Keratinocyte (primary cell): Measurements from ENCODE around the gene CD226. TPM values are rescaled to one million over a fixed set of nuclear protein-coding genes. Genes with fewer than 3 reads are reported as not detected.
"Not testable (repeated sequence)": the region's sequence is repeated elsewhere in the genome, so short reads cannot be mapped to it uniquely, and the experiment has no call there.

Experiments used
- DNase-seq: peaks from one replicate; pipeline ENCODE4 v3.0.0-alpha.2; 2011; ENCODE audit warnings: low read depth, missing footprints, low spot score
- FAIRE-seq: peaks from 2 replicates; lab custom pipeline; 2011; peaks lifted over from hg19 to GRCh38; lab: Jason Lieb, UNC
- H2AFZ ChIP-seq: 2 replicates; pipeline ENCODE4 v1.6.0; 2012; ENCODE audit warnings: low read length, control low read depth, inconsistent platforms; ENCODE audit not compliant: control insufficient read depth
- H3K27ac ChIP-seq: 2 replicates; pipeline ENCODE4 v1.5.1; 2011; ENCODE audit warnings: low read length; ENCODE audit not compliant: control insufficient read depth, insufficient read depth
- H3K27me3 ChIP-seq: 3 replicates; pipeline ENCODE4 v1.6.0; 2011; ENCODE audit warnings: low read length; ENCODE audit not compliant: control insufficient read depth, insufficient read depth; ENCODE audit errors: extremely low read depth
- H3K36me3 ChIP-seq, 2 experiments: 2 replicates in 1 of 2; 3 replicates in 1 of 2; pipeline ENCODE4 v1.5.1; 2011; ENCODE audit warnings: low read length in 2 of 2, mild to moderate bottlenecking in 1 of 2; ENCODE audit not compliant: control insufficient read depth in 2 of 2, insufficient read depth in 2 of 2; ENCODE audit errors: extremely low read depth in 1 of 2
- H3K4me1 ChIP-seq: 3 replicates; pipeline ENCODE4 v1.5.1; 2011; ENCODE audit warnings: low read length; ENCODE audit not compliant: control insufficient read depth, insufficient read depth; ENCODE audit errors: extremely low read depth
- H3K4me2 ChIP-seq: 3 replicates; pipeline ENCODE4 v1.6.0; 2011; ENCODE audit warnings: low read depth, low read length; ENCODE audit not compliant: control insufficient read depth, insufficient read depth; ENCODE audit errors: extremely low read depth
- H3K4me3 ChIP-seq, 3 experiments: fragments of 200-600 bp in 1 of 3; sonication (generic) in 1 of 3; 2 replicates in 2 of 3; 3 replicates in 1 of 3; pipeline ENCODE4 v1.5.1; 2011 to 2016; ENCODE audit warnings: low read length in 3 of 3, mild to moderate bottlenecking in 3 of 3, control low read depth in 2 of 3, inconsistent platforms in 1 of 3, low read depth in 1 of 3, mixed read lengths in 1 of 3, mixed run types in 1 of 3, moderate library complexity in 1 of 3; ENCODE audit not compliant: control insufficient read depth in 2 of 3, insufficient read depth in 2 of 3; ENCODE audit errors: extremely low read depth in 1 of 3
- H3K79me2 ChIP-seq: 2 replicates; pipeline ENCODE4 v1.6.0; 2012; ENCODE audit warnings: low read length; ENCODE audit not compliant: control insufficient read depth, insufficient read depth
- H3K9ac ChIP-seq: 3 replicates; pipeline ENCODE4 v1.6.0; 2011; ENCODE audit warnings: low read length; ENCODE audit not compliant: control insufficient read depth, insufficient read depth; ENCODE audit errors: extremely low read depth
- H3K9me1 ChIP-seq: 3 replicates; pipeline ENCODE4 v1.6.0; 2011; ENCODE audit warnings: low read length; ENCODE audit not compliant: control insufficient read depth, insufficient read depth; ENCODE audit errors: extremely low read depth
- H3K9me3 ChIP-seq: 2 replicates; pipeline ENCODE4 v1.5.1; 2012; ENCODE audit warnings: low read depth, low read length; ENCODE audit not compliant: control insufficient read depth
- H4K20me1 ChIP-seq: 3 replicates; pipeline ENCODE4 v1.6.0; 2011; ENCODE audit warnings: low read length; ENCODE audit not compliant: control insufficient read depth, insufficient read depth; ENCODE audit errors: extremely low read depth
- CTCF ChIP-seq, 3 experiments: IDR thresholded peaks in 1 of 3; conservative IDR thresholded peaks in 1 of 3; optimal IDR thresholded peaks in 1 of 3; 2 replicates in 2 of 3; 3 replicates in 1 of 3; pipeline versions ENCODE3 to v1.5.1; 2011; ENCODE audit warnings: low read length in 3 of 3, mild to moderate bottlenecking in 3 of 3, moderate library complexity in 2 of 3, control low read depth in 1 of 3, inconsistent platforms in 1 of 3; ENCODE audit not compliant: insufficient read depth in 2 of 3; ENCODE audit errors: extremely low read depth in 1 of 3
- EZH2 ChIP-seq: IDR thresholded peaks from one replicate; pipeline ENCODE4 v1.6.1; 2012; ENCODE audit warnings: inconsistent platforms, mild to moderate bottlenecking, low read length, moderate library complexity
- dilution Hi-C: fragments of 300-500 bp; cut with MboI; formaldehyde crosslinking; loops from one replicate; pipeline ENCODE4 v1.7.0; 2020; ENCODE audit warnings: low sequenced_read_pairs; ENCODE audit not compliant: extremely low pct_ligation_motif_present
- polyA plus RNA-seq, 5 experiments: library from polyadenylated mRNA; depleted of rRNA in 3 of 5; stranded (reverse) in 3 of 5; stranded (forward) in 1 of 5; unstranded in 1 of 5; fragments of >200 nt; gene quantifications; 1 replicate in 1 of 5; 2 replicates in 3 of 5; 3 replicates in 1 of 5; pipeline versions ENCODE4 v1.2.1 to v1.2.3, GENCODE V29; 2011 to 2012; ENCODE audit warnings: missing spikeins in 2 of 5, low read depth in 1 of 5, low replicate concordance in 1 of 5

Gene CD226
- polyA plus RNA-seq, 1 donor (not counting 4 experiments of a cell fraction or from before 2014, with no cell fraction given), result 1.3 TPM

- Histone ChIP-seq H3K4me1 (no peaks in the 10 kb centered on the region), H3K79me2 (no peaks in the 10 kb centered on the region), H3K4me2 (no peak overlapping the region), H4K20me1 (no peaks in the 10 kb centered on the region), H2AFZ (no peak overlapping the region), H3K9me1 (no peaks in the 10 kb centered on the region), H3K9me3 (no peaks in the 10 kb centered on the region), H3K27me3 (no peaks in the 10 kb centered on the region), H3K4me3 (no peak overlapping the region), H3K27ac (no peak overlapping the region), H3K36me3 (peaks cover 4 to 22% of the 10 kb centered on the region in 2 experiments), H3K9ac (no peak overlapping the region)
- no peak for TF ChIP-seq EZH2
- TF ChIP-seq CTCF (optimal IDR thresholded peaks at IDR 0.05 in 1 of 3, IDR thresholded peaks at IDR 0.05 in 1 of 3, conservative IDR thresholded peaks at IDR 0.05 in 1 of 3; ENCODE audit: extremely low read depth in 1 of 3, insufficient read depth in 2 of 3, low read length in 3 of 3), result no peak
- DNase-seq, result no peak
- no peak for FAIRE-seq
- dilution Hi-C loops, result no loop called here
Measured at GRCh38 chr18:69980509-69980908, 32.8 kb upstream of the CD226 start.

GRCh38 chr18:69978732-69979715, 31.4 kb upstream of the CD226 start:
- Histone ChIP-seq H3K27ac (no peak overlapping the region), H3K79me2 (no peaks in the 10 kb centered on the region), H2AFZ (no peak overlapping the region), H3K4me3 (no peak overlapping the region), H4K20me1 (no peaks in the 10 kb centered on the region), H3K9ac (no peak overlapping the region), H3K9me3 (no peaks in the 10 kb centered on the region), H3K4me1 (no peaks in the 10 kb centered on the region), H3K27me3 (no peaks in the 10 kb centered on the region), H3K36me3 (peaks cover 3 to 16% of the 10 kb centered on the region in 2 experiments), H3K9me1 (no peaks in the 10 kb centered on the region), H3K4me2 (no peak overlapping the region)
- TF ChIP-seq CTCF (optimal IDR thresholded peaks at IDR 0.05 in 1 of 3, IDR thresholded peaks at IDR 0.05 in 1 of 3, conservative IDR thresholded peaks at IDR 0.05 in 1 of 3; ENCODE audit: extremely low read depth in 1 of 3, insufficient read depth in 2 of 3, low read length in 3 of 3) (no peak), EZH2 (no peak)
- DNase-seq (no peak), FAIRE-seq (no peak)
- dilution Hi-C loops, result no loop called here

- H3K27me3 ChIP-seq, DNase-seq, H3K4me1 ChIP-seq, dilution Hi-C loops, H3K9me1 ChIP-seq, H3K4me3 ChIP-seq, H3K79me2 ChIP-seq, H3K27ac ChIP-seq, H3K9ac ChIP-seq, H4K20me1 ChIP-seq, H3K36me3 ChIP-seq, H3K4me2 ChIP-seq, H2AFZ ChIP-seq, H3K9me3 ChIP-seq, FAIRE-seq: not testable (repeated sequence)
Measured at GRCh38 chr18:69975294-69975693, 27.6 kb upstream of the CD226 start.
